ENCODE results near the gene FRMD4A.
"Not testable (repeated sequence)": the region's sequence is repeated elsewhere in the genome, so short reads cannot be mapped to it uniquely, and the experiment has no call there.

The FRMD4A gene

DNA sequence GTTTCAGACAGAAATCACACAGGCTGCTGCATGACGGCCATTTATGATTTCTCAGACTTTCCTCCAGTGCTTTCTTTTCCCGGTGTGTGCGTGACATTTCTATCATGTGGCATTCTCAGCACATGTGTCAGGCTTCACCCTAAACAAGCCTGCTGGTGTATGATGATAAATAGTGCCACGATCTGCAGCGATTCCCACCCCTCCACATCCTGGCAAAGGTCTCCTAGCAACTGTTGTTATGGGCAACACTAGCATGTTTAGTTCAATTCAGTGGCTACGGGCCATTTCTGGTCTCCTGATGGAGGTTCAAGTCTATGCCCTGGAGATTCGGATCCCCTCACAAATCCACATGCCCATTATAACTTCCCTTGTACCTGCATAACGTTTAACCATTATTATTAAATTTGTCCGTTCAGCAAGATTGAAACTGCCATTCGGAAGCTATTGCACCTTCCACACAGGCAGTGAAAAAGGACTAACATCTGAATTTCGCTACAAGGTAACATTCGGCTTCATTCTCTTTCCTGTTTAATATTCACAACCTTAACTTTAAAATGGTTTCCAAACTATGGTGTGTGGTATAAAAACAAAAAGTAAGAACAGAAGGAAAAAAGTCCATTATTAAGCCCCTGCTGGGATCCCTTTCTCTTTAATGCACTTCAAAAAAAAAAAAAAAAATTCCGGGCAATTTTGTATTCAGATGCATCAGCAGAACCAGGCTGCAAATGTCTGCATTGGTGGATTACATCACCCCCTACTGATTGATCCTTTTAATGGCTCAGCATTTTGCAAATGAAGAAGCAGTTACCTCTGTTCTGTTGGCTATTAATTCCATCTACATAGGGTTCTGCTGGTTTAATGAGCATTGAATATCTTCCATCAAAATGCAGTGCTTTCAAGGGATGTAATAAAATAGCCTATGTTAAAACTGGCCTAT is 90.2 kb downstream of the FRMD4A start:
- no peak for DNase-seq (ENCODE audit: low read depth)

DNA sequence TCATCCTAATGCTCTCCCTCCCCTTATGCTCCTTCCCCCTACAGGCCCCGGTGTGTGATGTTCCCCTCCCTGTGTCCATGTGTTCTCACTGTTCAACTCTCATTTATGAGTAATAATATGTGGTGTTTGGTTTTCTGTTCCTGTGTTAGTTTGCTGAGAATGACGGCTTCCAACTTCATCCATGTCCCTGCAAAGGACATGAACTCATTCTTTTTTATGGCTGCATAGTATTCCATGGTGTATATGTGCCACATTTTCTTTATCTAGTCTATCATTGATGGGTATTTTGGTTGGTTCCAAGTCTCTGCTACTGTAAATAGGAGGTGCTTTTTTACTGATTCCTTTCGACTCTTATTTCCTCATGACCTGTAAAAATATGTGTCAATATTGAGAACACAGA is 92.1 kb downstream of the FRMD4A start:
- not testable (repeated sequence) for DNase-seq (ENCODE audit: low read depth)

DNA sequence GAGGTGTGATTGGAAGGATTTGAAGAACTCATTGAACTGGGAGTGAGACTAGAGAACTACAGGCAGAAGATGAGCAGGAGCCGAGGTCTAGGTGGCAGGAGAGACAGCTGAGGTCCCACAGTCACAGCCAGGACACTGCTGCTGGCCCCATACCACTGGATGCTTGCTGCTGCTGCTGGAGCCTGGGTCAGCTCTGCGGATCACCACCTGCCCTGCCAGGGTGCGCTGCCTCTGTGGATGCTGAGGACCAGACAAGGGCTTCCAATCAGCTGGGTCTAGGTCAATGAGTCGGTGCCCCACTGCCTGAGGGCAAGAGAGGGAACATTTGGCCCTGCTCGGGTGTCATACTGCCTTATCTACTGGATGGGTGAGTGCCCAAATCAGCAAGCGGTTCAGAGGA is 94.4 kb downstream of the FRMD4A start:
- no peak for DNase-seq (ENCODE audit: low read depth)

DNA sequence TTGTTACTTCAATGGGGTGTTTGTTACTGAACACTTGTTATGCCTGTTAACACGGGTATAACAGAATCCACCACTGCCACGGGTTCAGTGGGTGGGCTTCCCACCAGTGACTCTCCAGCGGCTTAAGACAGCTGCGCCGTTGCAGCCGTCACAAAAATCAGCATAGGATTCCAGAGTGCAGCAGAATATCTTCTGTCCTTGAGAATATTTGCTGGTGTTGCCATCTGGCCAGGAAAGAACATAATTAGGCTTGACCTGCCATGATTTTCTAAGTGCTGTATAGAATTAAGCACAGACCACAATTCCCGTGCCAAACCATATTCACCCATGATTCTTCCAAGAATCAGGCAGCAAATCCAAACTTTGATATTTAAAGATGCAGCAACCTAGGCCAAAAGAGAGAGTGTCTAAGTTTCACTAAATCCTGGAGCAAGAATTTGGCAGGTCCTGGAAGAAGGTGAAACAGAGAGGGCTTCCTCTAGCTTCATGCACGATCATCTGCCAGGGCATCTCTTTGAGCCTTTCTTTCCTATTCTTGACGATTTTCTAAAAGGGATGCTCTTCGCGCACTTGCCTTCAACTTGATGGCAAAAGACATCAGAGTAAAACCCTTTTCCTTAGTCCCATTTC is 95.0 kb downstream of the FRMD4A start:
- DNase-seq (ENCODE audit: low read depth), result no peak

DNA sequence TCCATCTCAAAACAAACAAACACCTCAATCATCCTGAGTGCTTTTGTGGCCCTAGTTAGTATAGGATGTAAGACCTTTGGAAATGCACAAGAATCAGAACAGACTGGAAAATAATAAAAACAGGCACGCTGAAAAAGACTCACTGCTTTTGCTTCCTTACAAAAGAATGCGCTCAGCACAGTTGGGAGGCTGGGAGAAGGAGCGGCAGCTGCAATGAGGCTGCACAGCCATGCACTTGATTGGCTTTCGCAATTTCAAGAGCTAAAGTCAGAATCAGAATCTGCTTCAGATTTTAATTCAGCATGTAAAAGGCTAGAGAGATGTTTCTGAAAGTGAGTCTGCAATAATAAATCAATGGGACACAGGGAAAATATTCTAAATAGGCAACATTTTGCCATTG is 97.2 kb downstream of the FRMD4A start:
- no peak for DNase-seq (ENCODE audit: low read depth)

DNA sequence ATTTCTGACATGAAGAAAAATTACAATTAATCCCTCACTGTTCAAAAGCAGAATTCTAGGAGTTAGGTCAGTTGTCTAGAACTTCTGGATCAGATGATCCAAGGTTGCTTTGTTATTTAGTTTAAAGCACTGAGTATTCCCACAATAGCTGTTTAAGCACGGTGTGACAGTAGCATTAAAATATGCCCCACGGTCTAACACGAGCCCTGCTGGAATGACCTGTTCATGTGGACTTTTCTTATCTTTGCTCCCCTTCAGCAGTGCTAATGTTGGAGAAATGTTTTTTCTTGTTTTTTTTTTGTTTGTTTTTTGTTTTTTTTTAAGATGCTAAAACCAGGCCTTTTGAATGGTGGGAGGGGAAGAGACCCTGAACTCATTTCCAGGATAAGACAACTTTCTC is 101.9 kb downstream of the FRMD4A start:
- DNase-seq (ENCODE audit: low read depth), result not testable (repeated sequence)

DNA sequence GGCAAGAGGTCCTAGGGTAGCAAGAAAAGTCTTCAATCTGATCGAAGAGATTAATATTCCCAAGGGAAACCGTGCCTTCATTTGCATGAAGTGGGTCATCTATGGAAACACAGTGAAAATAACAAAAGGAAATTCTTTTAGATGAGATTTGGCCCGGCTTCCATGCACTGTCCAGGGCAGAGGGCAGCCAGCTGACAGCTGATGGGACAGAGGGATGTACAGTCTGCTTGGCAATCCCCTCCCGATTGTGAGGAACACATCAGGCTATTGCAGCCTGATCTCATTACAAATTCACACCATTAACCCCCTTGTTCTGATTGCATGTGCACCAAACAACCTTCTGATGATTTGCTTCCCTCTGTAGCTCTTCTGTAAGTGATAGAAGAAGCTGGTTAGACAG is 105.3 kb downstream of the FRMD4A start:
- no peak for DNase-seq (ENCODE audit: low read depth)

DNA sequence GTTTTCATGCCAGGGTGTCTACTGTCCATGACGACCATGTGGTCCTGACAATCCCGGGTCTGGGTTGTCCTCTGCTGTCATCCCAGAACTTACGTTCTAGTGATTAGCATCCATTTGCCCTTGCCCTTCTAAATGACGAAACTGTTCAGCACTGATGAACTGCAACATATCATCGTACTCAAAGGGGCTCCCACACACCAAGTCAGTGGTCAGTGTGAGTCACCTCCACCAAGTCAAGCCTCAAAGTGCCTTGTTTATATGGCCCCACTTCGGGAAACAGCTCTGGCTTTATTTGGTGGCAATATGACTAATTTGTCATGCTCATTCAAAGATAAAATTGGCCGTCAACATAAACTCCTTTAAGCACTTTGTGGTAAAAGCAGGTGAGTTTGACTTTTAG is 110.7 kb downstream of the FRMD4A start:
- no peak for DNase-seq (ENCODE audit: low read depth)

DNA sequence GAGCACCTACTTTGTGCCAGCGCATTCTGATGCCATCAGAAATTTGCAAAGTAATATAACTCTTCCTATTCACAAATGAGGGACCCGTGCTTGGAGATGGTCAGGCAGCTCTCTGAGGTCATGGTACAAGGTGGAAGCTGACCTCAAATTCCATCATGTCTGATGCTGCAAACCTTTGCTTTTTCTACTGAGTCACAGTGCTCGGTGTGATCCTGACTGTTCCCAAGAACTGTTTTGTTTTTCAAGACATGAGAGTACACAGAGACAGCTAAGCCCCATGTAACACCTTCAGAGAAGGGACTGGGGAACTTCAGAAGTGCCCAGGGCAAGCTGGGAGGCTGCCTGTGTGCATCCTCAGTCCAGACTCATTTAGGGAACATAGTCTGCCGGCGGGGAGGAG is 111.3 kb downstream of the FRMD4A start:
- DNase-seq (ENCODE audit: low read depth), result no peak

DNA sequence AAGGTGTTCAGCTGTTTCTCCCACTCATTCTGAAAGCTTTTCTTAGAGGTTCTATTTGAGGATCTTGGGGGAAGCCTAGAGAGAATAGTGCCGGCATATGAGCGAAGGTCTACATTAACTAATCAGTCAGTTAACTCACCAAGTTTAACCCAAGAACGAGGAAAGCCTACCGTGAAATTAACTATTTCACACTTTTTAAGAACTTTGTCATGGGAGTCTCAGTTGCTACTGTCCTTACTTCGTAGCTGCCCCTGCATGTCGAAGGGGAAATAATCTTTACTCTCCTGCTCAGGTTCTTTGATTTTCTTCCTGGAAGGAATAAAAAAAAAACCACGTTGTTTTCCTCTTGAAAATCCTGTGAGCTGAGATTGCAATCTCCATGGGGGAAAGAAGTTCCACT is 115.1 kb downstream of the FRMD4A start:
- no peak for DNase-seq (ENCODE audit: low read depth)

DNA sequence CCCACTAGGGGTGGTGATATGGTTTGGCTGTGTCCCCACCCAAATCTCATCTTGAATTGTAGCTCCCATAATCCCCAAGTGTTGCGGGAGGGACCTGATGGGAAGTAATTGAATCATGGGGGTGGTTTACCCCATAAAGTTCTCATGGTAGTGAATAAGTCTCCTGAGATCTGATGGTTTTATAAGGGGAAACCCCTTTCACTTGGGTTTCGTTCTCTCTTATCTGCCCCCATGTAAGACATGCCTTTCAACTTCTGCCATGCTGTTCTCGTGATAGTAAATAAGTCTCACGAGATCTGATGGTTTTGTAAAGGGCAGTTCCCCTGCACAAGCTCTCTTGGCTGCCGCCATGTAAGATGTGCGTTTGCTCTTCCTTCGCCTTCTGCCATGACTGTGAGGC is 117.0 kb downstream of the FRMD4A start:
- not testable (repeated sequence) for DNase-seq (ENCODE audit: low read depth)

DNA sequence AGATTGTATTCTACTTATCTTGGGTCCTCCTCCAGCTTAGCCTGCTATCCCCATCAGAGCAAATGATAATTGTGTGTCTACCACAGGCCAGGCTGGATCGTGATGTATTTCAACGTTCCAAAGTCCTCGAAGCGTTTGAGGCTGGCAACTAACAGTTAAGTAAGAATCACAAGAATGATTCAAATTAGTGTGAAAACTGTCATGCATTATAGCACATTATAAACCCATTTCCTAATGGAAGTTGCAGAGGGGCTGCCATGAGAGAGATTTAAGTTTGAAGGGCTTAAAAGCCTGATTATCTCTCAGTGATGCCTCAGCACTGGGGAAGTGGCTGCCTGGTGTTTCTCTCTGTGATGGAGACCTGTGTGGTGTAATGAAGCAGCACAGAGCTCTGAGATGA is 119.1 kb downstream of the FRMD4A start:
- no peak for DNase-seq (ENCODE audit: low read depth)

DNA sequence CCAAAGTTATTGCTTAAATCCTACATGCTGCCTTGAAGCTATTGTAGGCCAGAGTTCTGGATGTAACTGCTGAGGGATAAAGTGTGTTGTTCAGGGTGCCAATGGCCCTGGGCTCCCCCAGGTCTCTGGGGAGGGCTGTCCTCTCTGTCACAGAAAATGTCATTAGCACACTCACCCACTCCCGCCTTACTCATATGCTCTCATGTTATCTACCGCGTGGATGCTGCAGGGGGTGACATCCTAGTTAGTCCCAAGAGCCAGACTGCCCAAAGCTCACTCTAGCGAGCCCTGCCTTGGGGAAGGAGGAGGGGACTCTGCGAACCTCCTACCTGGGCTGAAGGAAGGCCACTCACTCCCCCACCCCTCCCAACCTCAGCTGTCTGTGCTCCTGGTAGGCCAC is 122.5 kb downstream of the FRMD4A start:
- no peak for DNase-seq (ENCODE audit: low read depth)

DNA sequence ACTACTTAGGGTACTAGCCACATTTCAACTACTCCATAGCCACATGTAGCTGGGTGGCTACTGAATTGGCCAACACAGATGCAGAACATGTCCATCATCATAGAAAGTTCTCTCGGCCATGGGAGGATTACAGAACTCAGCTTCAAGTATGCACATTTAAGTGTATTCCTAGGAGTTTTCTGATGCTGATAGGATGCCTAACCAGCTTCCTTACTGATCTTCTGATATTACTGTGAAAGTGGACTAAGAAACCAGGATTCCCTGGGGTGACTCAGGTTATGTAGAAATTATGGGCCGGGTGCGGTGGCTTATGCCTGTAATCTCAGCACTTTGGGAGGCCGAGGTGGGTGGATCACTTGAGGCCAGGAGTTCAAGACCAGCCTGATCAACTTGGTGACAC is 125.5 kb downstream of the FRMD4A start:
- no peak for DNase-seq (ENCODE audit: low read depth)

DNA sequence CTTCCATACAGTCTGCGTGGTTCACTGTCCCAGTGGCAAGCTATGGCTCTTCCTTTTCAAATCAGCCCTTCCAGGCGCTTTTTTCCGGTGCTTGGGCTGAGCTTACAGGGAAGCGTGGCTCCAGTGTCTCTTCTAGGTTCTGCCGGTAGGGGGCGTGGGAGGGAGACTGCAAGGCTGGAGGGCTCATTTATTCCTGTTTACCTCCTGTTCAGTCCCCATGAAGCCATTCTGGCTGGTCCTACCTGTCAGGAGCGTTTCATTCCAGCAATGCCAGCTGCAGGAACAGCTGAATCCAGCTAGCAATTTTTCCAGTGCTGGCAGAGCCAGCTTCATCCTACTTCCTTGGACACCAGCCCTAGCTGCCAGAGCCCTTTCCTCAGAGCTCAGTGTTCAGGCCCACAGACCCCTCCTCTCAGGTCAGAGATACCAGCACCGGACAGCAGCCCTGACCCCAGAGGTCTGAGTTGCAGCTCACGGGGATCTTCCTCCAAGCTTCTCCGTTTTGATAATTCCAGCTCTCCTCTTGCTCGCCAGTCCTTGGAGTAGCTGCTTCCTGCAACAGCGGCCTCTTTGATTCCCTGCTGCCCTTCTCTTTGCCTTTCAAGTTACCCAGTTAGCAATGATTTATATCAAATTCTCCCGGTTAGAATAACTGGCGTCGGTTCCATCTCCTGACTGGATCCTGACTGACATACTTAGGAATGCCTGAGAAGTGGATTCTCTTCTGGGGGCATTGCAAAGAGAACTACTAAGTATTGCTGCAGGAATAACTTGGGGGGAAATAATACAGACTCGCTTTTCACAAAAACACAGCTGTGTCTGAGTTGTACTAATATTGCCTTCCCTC is 129.8 kb downstream of the FRMD4A start:
- no peak for DNase-seq (ENCODE audit: low read depth)

DNA sequence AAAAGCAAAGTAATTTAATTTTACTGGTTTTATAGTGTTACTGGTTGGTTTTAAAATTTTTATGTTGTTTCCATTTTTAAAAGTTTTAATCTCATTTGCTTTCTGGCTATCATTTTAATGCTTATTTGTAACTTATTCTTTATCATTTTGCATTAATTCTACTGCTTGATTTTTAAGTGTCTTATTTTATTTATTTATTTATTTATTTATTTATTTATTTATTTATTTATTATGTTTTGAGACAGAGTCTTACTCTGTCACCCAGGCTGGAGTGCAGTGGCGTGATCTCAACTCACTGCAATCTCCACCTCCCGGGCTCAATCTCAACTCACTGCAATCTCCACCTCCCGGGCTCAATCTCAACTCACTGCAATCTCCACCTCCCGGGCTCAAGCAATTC is 131.6 kb downstream of the FRMD4A start:
- not testable (repeated sequence) for DNase-seq (ENCODE audit: low read depth)

DNA sequence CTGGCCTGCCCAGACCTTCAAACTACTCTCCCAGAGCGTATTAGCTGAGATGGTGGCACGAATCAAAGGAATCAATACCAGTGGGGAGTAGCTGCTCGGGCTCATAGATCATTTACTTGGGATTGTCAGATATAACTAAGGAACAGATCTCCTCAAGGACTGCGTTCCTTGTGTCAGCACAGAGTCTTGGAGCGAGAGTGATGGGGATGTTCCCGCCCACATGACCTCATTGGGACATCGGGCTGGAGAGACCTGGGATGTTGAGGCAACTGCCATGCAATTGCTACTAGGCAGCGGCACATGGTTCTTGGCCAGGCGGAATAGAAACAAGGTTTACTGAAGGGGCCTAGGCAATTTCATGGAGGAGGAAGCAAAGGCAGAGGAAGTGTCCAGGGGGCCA is 132.6 kb downstream of the FRMD4A start:
- no peak for DNase-seq (ENCODE audit: low read depth)

DNA sequence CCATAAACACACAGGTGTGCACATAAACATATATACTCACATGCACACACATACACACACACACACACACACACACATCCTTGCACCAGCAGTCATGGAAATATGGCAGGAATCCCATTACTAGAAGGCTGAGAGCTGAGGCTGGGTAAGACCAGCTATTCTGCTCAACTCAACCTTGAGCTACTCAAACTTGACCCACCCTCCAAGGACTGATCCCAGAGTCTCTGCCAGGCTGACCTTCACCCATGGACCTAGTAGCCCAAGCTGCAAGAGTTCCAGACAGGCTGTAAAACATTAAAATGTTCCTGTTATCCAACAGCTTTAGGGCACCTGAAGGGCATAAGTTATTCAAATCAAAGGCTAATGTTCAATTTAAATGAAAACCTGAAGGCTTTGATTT is 134.6 kb downstream of the FRMD4A start:
- DNase-seq (ENCODE audit: low read depth), result no peak

DNA sequence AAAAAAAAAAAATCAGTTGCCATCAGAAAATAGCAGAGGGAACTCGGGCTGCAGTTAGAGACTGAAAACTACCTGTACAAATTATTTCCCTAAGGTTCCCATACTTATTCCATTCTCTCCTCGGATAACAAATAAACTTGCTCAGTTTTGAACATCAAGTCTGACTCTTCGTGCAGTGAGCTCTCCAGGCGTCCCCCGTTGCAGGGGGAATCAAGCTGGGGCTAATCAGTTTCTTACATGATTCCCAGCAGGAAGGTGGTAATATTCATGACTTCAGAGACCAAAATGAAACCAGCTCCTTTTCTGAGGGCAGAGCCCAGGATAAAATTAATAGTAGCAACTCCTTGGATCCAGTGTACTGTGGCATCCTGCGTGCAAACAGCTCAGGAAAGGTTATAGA is 135.3 kb downstream of the FRMD4A start:
- DNase-seq (ENCODE audit: low read depth), result no peak

DNA sequence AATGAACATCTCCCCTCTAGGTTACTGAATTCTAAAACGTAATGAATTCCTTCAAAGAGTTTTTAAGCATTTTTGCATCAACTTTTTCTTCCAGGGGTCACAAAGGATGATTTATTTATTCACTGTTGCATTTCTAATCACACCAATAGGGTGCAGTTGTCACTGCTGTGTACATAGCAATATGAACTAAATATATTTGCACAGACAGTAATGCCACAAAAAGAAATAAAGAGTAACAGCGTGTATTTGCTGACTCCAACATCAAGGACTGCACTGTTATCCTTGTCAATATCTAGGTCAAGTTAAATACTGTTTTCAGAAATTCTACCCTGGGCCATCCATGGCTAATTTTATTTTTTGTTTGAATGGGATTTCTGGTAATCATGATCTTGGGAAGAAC is 138.0 kb downstream of the FRMD4A start:
- no peak for DNase-seq (ENCODE audit: low read depth)

DNA sequence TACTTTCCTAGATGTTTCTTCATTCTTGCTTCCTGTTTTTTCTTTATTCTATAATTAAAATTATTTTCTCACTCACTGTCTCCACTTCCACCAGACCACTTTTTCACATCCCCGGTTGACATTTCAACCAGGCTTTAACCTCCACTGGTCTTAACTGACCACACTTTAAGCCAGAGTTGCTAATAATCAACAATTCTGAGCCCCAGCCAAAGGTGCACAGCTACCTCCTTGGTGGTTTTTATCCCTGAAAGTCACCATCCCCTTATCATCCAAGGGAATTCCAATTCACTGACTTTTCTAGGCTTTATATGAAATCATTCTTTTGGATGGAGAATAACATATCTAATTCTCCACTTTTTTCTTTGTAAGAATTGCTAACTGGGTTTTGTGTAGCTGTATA is 138.9 kb downstream of the FRMD4A start:
- DNase-seq (ENCODE audit: low read depth), result no peak

DNA sequence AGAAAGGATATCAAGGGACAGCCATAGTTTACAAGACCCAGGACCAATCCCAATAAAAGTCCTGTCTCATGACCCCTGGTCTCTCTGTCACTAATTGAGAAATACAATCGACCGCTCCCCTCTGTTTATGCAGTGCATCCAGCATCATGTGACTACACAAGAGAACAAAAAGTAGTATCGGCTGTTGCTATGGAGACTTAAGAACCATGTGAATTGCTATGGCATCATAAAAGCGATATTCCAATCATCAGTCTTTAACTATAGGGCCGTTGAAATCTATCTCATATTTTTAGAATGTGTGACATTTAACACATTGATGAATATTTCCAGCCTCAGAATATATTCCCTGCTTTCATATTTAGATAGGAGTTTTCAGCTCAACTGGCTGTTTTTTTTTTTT is 139.3 kb downstream of the FRMD4A start:
- DNase-seq (ENCODE audit: low read depth), result no peak

DNA sequence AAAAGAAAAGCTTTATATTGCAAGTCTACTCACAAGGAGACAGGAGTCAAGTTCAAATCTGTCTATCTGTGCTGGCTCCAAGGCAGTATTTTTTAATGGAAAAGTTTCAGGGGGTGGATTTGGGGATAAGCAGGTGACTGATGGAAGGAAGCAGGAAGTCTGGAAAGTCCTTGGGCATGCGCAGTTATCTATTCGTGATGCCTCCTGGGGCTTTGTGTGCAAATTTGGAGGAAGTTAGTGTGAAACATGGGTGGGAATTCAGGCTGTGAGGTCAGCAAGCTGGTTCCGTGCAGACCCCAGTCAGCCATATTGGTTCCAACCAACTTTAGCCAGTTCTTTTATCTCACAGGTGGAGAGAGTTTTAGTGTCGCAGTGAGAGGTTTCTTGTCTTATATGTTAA is 140.0 kb downstream of the FRMD4A start:
- DNase-seq (ENCODE audit: low read depth), result no peak
